GM18505 (cell line): ENCODE data around the gene FHOD3.

Experiments
- ATAC-seq: cut with Tn5 transposase; IDR thresholded peaks from one replicate; pipeline ENCODE4 v1.9.1; 2021; ENCODE audit not compliant: unreplicated experiment
- POLR2A ChIP-seq: IDR thresholded peaks from 4 replicates; pipeline ENCODE4 v1.6.1; 2011; ENCODE audit warnings: borderline replicate concordance; ENCODE audit not compliant: insufficient read depth, insufficient read length; ENCODE audit errors: extremely low read depth

Gene FHOD3

DNA sequence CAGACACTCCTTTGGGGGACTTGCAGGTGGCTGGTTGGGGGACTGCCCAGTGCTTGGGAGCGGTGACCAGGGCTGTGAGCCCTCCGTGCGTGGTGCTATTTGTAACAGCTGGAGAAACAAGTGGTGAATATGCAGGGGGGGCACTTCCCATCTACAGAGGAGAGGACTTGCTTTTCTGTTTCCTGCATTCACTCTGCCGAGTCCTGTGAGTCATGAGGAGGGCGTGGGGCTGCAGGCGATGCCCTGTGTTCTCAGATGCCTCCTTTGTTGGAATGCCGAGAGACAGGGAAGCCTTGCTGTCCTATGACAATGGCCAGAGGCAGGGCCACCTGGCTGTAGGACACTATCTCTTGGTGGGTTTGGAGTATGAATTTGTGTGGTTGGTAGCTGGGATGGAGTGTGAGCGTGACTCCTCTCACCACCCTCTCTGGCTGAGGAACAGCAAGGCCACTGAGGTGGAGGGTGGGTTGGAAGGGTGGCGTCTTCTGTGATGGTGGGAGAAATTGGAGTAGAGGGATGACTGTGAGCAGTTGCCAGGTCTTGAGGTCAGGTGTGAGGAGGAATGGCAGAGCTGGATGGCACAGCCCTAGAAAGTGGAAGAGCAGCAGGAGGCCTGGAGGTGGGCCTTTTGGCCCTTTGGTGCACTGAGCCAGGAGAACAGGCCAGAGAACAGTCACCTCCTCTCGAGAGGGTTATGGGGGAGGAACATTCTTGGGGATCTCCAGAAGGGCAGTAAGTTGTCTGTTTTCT is 24.3 kb downstream of the FHOD3 start:
- TF ChIP-seq POLR2A = no peak
- no peak for ATAC-seq

- ATAC-seq = no peak
These were observed 24.9 kb downstream of the FHOD3 start for GRCh38 chr18:36322408-36322728.

DNA sequence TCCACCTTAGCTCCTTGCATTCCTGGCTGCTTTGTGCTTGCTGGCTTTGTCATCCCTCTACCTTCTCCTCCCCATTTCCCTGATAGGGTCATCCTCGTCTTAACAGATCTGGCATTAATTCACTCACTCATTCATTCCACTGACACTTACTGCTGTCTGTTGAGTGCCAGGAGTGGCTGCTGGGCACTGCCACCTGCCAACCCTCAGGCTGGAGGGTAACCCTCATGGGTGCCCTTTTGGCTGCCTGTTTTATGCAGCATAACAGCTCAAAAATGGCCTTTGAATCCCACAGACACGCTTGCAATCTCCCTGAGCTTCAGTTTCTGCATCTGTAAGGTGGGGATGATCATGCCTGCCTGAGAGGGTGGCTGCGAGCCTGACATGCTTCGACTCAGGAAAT is 25.2 kb downstream of the FHOD3 start:
- TF ChIP-seq POLR2A = no peak
- ATAC-seq = no peak

More at GRCh38 chr18:36322408-36322728, 24.9 kb downstream of the FHOD3 start:
- TF ChIP-seq POLR2A = no peak

GRCh38 chr18:36323421-36323820 is 25.9 kb downstream of the FHOD3 start:
- no peak for ATAC-seq
- no peak for TF ChIP-seq POLR2A

- no peak for ATAC-seq
- no peak for TF ChIP-seq POLR2A
These were observed 28.3 kb downstream of the FHOD3 start for GRCh38 chr18:36325846-36326245.

GRCh38 chr18:36326771-36327170 is 29.3 kb downstream of the FHOD3 start:
- ATAC-seq = no peak
- no peak for TF ChIP-seq POLR2A

DNA sequence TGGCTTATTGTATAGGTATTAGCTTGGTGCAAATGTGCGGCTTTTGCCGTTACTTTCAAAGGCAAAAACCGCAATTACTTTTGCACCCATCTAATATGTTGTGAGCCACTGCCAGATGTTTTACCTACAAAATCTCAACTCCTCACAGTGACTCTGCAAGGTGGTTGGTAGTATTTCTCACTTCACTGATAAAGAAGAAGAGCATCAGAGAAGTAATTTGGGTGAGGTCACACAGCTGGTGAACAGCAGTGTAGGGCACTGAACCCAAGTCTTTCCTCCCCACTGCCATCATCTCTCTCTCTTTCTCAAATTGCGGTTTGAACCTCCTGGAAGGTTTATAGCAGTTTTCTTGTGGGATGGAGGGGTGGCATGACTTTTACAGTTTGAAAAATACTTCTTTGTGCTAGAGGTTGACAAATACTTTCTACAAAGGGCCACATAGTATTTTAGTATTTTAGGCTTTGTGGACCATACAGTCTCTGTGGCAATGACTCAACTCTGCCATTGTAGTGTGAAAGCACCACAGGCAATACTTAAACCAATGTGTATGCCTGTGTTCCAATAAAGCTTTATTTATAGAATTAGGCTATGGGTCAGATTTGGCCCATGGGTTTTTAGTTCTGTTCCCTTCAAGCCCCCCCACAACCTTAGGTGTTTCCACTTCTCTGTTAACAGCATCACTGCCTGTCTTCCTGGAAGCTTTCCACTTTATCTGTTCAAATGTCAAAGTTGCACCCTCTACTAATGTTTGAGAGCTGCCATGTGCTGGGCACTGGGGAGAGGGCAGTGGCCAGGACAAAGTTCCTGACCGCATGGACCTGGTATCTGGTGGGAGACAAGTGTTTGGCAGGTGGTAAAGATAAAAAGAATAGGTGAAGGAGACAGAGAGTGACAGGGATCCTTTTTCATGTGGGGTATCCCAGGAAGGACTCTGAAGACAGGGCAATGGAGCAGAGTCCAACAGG is 30.1 kb downstream of the FHOD3 start:
- no peak for ATAC-seq

DNA sequence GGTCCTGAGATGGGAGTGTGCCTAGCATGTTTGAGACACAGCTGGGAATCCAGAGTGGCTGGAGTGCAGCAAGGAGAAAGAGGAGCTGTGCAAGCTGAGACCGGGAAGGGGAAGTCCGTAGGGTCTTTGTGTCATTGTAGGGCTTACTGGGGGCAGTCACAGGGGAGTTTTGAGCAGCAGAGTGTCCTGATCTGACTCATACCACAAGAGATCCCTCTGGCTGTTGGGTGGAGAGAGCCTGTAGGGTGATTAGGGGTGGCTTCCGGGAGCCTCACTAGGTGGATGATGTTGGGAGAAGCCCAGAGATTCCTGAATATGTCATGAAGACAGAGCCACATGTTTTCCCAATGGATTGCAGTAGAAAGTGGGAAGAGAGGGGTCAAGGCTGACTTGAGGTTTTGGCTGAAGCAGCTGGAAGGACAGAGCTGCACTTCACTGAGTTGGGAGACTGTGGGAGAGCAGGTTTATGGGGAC is 30.9 kb downstream of the FHOD3 start:
- no peak for ATAC-seq

More for the DNA sequence above, 30.1 kb downstream of the FHOD3 start:
- TF ChIP-seq POLR2A = no peak

GRCh38 chr18:36328916-36329315 is 31.4 kb downstream of the FHOD3 start:
- no peak for ATAC-seq
- no peak for TF ChIP-seq POLR2A

More for the DNA sequence above, 30.9 kb downstream of the FHOD3 start:
- TF ChIP-seq POLR2A = no peak

GRCh38 chr18:36329684-36330434 is 32.3 kb downstream of the FHOD3 start:
- no peak for ATAC-seq
- TF ChIP-seq POLR2A = no peak

- TF ChIP-seq POLR2A = no peak
These were observed 33.0 kb downstream of the FHOD3 start for GRCh38 chr18:36330435-36331052.

DNA sequence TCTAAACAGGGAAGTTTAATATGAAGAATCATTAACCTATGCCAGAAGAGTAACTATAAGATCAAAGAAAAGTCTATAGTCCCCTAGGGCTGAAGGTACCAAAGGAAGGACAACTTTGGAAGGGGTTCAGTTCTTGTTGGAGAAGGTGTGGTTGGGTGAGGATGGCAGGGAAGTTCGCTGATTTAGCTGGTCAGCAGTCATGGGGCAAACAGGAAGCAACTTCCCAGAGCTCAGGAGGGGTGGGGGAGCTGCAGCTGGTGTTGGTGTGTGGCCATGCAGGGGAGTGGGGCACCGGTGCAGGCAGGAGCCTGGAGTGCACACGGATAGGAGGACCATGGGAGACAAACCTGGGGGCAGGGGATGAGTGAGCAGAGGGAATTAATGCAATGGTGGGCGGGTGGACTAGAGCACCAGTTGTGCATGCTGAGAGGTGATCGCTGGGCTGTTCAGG is 34.0 kb downstream of the FHOD3 start:
- no peak for ATAC-seq
- TF ChIP-seq POLR2A = no peak

More at GRCh38 chr18:36330435-36331052, 33.0 kb downstream of the FHOD3 start:
- ATAC-seq = no peak

DNA sequence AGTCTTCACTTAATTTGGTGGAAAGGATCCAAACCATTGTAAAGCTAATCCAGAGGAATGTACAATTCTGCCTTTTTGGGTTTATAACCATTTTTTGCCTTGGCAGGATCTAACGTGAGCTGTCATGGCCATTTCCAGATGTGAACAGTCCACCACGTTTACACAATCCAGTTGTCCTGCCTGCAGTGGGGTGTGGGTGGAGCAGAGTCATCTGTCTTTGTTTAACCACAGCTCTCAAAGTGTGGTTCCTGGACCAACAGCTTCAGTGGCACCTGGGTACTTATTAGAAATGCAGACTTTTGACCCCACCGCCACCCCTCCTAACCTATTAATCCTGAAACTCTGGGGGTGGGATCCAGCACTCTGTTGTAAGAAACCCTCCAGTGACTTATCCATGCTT is 35.9 kb downstream of the FHOD3 start:
- ATAC-seq = no peak
- TF ChIP-seq POLR2A = no peak

GRCh38 chr18:36334798-36335197 is 37.3 kb downstream of the FHOD3 start:
- no peak for ATAC-seq
- no peak for TF ChIP-seq POLR2A
